Thyroid gland (tissue), 4 donors: ENCODE results near the gene TTLL8. TPM values are rescaled to one million over a fixed set of nuclear protein-coding genes. Genes with fewer than 3 reads are reported as not detected.

Experiments
- DNase-seq, 2 donors: peaks; one replicate each; pipeline ENCODE4 v3.0.0-alpha.2; 2019
- H3K27ac ChIP-seq, 3 donors: fragments of 200-600 bp; sonication (generic); 1 replicate in 2 of 3; 2 replicates in 1 of 3; pipeline ENCODE4 v1.5.1; 2016 to 2019; ENCODE audit warnings: mild to moderate bottlenecking in 1 of 3, moderate library complexity in 1 of 3
- H3K27me3 ChIP-seq: fragments of 200-600 bp; sonication (generic); one replicate; pipeline ENCODE4 v1.5.1; 2019
- H3K36me3 ChIP-seq, 2 donors: fragments of 200-600 bp; sonication (generic); one replicate each; pipeline ENCODE4 v1.5.1; 2016 to 2019
- H3K4me1 ChIP-seq, 2 donors: fragments of 200-600 bp; sonication (generic); one replicate each; pipeline ENCODE4 v1.5.1; 2017 to 2019
- H3K4me3 ChIP-seq, 3 donors: fragments of 200-600 bp; sonication (generic); replicated peaks in 1 of 3; 1 replicate in 2 of 3; 2 replicates in 1 of 3; pipeline ENCODE4 v1.5.1; 2016; ENCODE audit warnings: mild to moderate bottlenecking in 1 of 3
- H3K9me3 ChIP-seq: fragments of 200-600 bp; sonication (generic); one replicate; pipeline ENCODE4 v1.5.1; 2017
- POLR2A ChIP-seq, 2 donors: fragments of 450-650 bp; IDR thresholded peaks; one replicate each; pipeline ENCODE4 v1.6.1; 2017; ENCODE audit warnings: antibody characterized with exemption in 2 of 2, mild to moderate bottlenecking in 2 of 2, moderate library complexity in 1 of 2
- WGBS, 2 donors: methylation state at CpG; one replicate each; pipeline ENCODE4 v1.1.5; 2017; 5-methylcytosine and 5-hydroxymethylcytosine counted together
- intact Hi-C: fragments of 100-400 bp; cut with DNase I; formaldehyde crosslinking; loops from one replicate; pipeline ENCODE4 v1.15.1; 2023
- total RNA-seq, 4 donors: library from RNA; depleted of rRNA; stranded (reverse); fragments of >200 nt; gene quantifications; one replicate each; pipeline ENCODE4 v1.2.3, GENCODE V29; 2016
- TF ChIP-seq, protein P1 (sequence below), 6 experiments: fragments of 200-600 bp in 3 of 6; fragments of 450-650 bp in 3 of 6; sonication (generic) in 3 of 6; IDR thresholded peaks; one replicate each; pipeline ENCODE4 v1.5.1; 2016 to 2019; ENCODE audit warnings: antibody characterized with exemption in 6 of 6, mild to moderate bottlenecking in 2 of 6, inconsistent platforms in 1 of 6, moderate library complexity in 1 of 6

Gene TTLL8
- total RNA-seq, 4 donors from 2014 or later, result not detected

- no peak for DNase-seq
- Histone ChIP-seq H3K36me3 (no peaks in the 10 kb centered on the region), H3K27me3 (no peaks in the 10 kb centered on the region), H3K9me3 (no peaks in the 10 kb centered on the region), H3K4me3 (no peak overlapping the region), H3K4me1 (no peaks in the 10 kb centered on the region), H3K27ac (no peak overlapping the region)
- intact Hi-C loops, result no loop called here
- TF ChIP-seq, protein P1, sequence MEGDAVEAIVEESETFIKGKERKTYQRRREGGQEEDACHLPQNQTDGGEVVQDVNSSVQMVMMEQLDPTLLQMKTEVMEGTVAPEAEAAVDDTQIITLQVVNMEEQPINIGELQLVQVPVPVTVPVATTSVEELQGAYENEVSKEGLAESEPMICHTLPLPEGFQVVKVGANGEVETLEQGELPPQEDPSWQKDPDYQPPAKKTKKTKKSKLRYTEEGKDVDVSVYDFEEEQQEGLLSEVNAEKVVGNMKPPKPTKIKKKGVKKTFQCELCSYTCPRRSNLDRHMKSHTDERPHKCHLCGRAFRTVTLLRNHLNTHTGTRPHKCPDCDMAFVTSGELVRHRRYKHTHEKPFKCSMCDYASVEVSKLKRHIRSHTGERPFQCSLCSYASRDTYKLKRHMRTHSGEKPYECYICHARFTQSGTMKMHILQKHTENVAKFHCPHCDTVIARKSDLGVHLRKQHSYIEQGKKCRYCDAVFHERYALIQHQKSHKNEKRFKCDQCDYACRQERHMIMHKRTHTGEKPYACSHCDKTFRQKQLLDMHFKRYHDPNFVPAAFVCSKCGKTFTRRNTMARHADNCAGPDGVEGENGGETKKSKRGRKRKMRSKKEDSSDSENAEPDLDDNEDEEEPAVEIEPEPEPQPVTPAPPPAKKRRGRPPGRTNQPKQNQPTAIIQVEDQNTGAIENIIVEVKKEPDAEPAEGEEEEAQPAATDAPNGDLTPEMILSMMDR (IDR thresholded peaks at IDR 0.05), result no peak
- no peak for TF ChIP-seq POLR2A (IDR thresholded peaks at IDR 0.05)
- WGBS, 2 donors, result 86 to 89% methylated on average over 6 to 7 of the region's 8 CpGs
Measured at GRCh38 chr22:50067244-50067643, 9.1 kb upstream of the TTLL8 start.

DNA sequence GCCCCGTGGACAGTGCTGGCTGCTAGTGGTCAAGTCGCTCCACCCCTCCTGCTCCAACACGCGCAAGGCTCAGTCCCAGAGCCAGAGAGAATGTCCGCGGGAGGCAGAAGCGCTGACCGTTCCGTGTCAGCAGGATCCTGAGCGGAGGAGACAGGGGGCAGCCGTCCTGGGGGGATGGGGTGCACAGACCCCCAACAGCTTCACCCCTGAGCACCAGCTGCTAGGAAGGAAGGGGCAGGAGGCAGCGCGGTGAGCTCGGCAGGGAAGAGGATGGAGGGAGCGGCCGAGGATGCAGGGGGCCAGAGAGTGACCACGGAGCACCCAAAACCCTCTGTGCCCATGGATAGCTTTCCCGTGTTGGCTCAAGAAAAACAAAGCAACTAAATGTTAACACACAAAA is 6.4 kb upstream of the TTLL8 start:
- intact Hi-C loops, result no loop called here
- Histone ChIP-seq H3K27me3 (no peaks in the 10 kb centered on the region), H3K4me3 (no peak overlapping the region), H3K4me1 (peaks cover 3 to 4% of the 10 kb centered on the region in 2 donors), H3K27ac (no peak overlapping the region), H3K36me3 (no peaks in the 10 kb centered on the region), H3K9me3 (no peaks in the 10 kb centered on the region)
- TF ChIP-seq, protein P1 (IDR thresholded peaks at IDR 0.05), result no peak
- TF ChIP-seq POLR2A (IDR thresholded peaks at IDR 0.05), result no peak
- WGBS, 2 donors, result 71 to 76% methylated on average over 18 of the region's 18 CpGs
- no peak for DNase-seq

DNA sequence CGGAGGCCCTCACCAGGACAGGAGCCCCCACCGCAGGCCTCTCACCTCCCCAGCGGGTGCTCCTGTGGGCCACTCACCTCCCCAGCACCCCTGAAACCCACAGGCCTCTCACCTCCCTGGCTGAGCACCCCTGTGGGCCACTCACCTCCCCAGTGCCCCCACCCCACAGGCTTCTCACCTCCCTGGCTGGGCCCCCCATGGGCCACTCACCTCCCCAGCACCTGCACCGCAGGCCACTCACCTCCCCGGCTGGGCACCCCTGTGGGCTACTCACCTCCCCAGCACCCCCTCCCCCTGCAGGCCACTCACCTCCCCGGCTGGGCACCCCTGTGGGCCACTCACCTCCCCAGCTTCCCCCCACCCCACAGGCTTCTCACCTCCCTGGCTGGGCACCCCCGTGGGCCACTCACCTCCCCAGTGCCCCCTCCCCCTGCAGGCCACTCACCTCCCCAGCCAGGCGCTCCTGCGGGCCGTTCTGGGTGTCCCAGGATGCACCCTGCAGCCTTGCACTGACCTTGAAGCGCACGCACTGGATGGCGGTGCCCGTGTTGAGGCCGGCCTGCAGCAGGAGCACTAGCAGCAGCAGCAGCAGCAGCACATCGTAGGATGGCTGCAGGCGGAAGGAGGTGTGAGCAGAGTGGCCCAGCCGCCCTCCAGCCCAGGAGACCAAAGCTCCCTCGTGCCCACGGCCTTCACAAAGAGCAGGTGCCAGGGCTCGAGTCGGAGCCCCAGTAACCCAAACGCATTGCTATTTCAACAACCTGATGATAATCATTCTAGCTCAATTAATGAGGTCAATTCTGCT is 5.7 kb upstream of the TTLL8 start:
- Histone ChIP-seq H3K4me3 (no peak overlapping the region), H3K9me3 (no peaks in the 10 kb centered on the region), H3K36me3 (no peaks in the 10 kb centered on the region), H3K27ac (no peak overlapping the region), H3K27me3 (no peaks in the 10 kb centered on the region), H3K4me1 (peaks cover 9 to 11% of the 10 kb centered on the region in 2 donors)
- DNase-seq, result no peak
- intact Hi-C loops, result no loop called here
- no peak for TF ChIP-seq POLR2A (IDR thresholded peaks at IDR 0.05)
- 67 to 88% methylated on average over 18 to 20 of the region's 23 CpGs for WGBS, 2 donors

DNA sequence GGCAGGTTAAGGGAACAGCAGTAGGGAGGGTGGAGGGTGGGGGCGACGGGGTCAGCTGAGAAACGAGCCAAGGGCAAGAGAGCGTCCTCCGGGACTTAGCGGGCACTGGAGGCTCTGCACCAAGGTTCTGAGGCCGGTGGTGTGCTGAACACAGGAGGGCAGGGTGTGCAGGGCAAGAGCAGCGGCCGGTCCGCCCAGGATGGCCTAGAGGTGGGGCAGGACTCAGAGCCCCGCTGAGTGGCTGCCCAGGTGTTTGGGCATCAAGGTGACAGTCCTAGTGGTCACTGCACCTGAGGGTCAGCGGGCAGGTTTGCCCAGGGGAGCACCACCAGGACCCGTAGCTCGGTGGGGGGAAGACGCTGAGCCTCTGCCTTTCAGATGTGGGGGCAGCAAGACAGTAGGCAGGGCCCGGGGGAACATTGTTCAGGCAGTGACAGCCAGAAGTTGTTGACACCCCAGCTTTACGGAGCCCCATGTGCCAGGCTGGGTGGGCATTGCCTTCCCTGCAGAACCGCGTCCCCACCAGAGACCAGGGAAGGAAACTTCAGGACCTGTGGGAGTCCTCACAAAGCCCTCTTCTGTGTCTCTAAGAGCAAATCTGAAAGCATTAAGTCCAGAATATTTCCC is 4.5 kb upstream of the TTLL8 start:
- H3K4me1 ChIP-seq, result peaks cover 12 to 16% of the 10 kb centered on the region in 2 donors
- H3K9me3 ChIP-seq, result no peaks in the 10 kb centered on the region
- TF ChIP-seq, protein P1 (IDR thresholded peaks at IDR 0.05), result no peak
- TF ChIP-seq POLR2A (IDR thresholded peaks at IDR 0.05), result no peak
- no peaks in the 10 kb centered on the region for H3K27me3 ChIP-seq
- H3K4me3 ChIP-seq, result no peak overlapping the region
- DNase-seq, result no peak
- 90 to 98% methylated on average over 15 of the region's 19 CpGs for WGBS, 2 donors
- H3K36me3 ChIP-seq, result no peaks in the 10 kb centered on the region
- no peak overlapping the region for H3K27ac ChIP-seq
- intact Hi-C loops, result no loop called here

GRCh38 chr22:50061824-50062355 is 3.8 kb upstream of the TTLL8 start:
- Histone ChIP-seq H3K9me3 (no peaks in the 10 kb centered on the region), H3K36me3 (no peaks in the 10 kb centered on the region), H3K4me1 (peaks cover 12 to 16% of the 10 kb centered on the region in 2 donors), H3K27me3 (no peaks in the 10 kb centered on the region), H3K4me3 (no peak overlapping the region), H3K27ac (no peak overlapping the region)
- DNase-seq, result no peak
- whole genome bisulfite sequencing, 2 donors, result 61 to 80% methylated on average over 10 to 16 of the region's 17 CpGs
- TF ChIP-seq, protein P1 (IDR thresholded peaks at IDR 0.05), result no peak
- TF ChIP-seq POLR2A (IDR thresholded peaks at IDR 0.05), result no peak
- intact Hi-C loops, result no loop called here
